ENCODE results near the gene USP36.
"Not testable (repeated sequence)": the region's sequence is repeated elsewhere in the genome, so short reads cannot be mapped to it uniquely, and the experiment has no call there.

Gene USP36

DNA sequence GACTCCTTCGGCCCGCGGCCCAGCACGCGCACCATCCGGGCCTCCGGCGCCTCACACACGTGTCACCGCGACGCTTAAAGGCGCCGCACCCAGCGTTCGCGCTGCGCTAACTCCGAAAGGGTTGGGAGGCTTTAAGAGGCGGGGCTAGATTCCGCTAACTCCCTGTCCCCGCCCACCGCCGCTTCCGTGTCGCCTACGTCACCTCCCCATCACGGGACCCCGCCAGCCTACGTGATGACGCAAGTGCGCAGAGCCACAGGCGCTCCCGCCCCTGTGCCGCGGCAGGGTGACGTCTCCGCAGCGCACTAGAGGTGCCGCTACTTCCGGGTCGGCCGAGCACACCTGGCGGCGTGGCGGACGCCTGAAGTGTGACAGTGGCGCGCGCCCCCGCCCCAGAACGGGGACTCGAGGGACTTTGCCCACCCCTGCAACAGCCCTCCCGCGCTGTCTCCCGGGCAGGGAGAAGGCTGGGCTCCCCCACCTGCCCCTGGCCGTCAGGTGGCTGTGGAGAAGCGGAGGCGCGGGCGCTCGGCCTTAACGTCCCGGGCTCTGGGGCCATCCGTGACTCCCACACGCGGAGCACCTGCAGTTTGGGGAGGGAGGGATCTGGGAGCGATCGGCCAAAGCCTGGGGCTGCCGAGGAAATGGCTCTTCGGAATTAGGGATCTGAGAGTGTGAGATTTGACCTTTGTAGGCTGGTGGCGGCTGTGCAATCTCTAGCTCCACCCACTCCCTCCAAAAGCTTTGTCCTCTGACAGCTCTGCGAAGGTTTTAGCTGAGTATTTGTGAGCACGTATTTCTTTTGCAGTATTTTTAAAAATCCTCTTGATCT lies at the start of gene USP36:
USP36 (minus strand) TSS at position 35 of the 832 bp plus-strand sequence. CDS start 4,451 bp downstream, outside the sequence.
- peak; percentile 98 for DNase-seq (ENCODE audit: low read depth)

DNA sequence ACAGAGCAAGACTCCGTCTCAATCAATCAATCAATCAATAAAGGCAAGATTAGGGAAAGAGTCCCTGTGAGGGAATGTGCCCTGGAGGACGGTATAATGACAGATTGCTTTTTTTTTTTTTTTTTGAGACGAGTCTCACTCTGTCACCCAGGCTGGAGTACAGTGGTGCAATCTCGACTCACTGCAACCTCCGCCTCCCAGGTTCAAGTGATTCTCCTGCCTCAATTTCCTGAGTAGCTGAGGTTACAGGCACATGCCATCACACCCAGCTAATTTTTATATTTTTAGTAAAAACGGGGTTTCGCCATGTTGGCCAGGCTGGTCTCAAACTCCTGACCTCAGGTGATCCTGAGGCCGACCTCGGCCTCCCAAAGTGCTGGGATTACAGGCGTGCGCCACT lies 49.5 kb upstream of the USP36 start:
- DNase-seq (ENCODE audit: low read depth), result not testable (repeated sequence)

DNA sequence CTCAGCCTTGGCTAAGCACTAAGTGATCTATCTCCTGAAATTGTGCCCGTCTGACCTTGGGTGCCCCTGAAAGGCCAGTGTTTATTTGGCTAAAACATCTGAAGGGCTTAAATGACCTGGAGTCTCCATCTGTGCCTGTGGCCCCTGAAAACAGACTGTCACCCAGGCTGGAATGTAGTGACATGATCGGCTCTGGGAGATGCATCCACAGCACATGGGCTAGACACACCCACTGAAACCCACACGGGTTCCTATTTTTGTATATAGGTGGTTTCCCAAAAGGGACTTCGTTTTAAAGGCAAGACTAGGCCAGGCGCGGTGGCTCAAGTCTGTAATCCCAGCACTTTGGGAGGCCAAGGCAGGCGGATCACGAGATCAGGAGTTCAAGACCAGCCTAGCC lies 48.9 kb upstream of the USP36 start:
- DNase-seq (ENCODE audit: low read depth), result no peak

GRCh38 chr17:78888941-78889518 lies 48.4 kb upstream of the USP36 start:
- DNase-seq (ENCODE audit: low read depth), result no peak

- no peak for DNase-seq (ENCODE audit: low read depth)
Observed at GRCh38 chr17:78886954-78887353, 46.3 kb upstream of the USP36 start.

DNA sequence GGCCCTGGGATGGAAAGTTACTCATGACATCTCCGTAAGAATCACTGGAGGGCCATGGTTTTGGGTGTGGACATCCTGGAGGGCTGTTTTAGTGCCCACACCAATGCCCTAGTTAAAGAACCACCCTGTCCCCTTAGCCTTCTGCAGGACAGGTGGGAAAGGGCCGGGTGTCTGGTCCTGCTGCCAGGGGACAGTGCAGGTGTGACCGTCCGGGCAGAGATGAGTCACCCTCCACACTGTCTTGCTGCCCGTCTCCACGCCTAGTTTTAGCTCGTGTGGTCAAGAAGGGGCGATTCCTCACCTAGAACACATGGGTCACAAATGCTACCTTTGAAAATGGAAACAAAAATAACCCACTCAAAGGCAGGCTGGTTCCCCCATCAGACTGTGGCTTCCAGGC lies 45.3 kb upstream of the USP36 start:
- DNase-seq (ENCODE audit: low read depth), result no peak

GRCh38 chr17:78884876-78885667 lies 44.5 kb upstream of the USP36 start:
- no peak for DNase-seq (ENCODE audit: low read depth)

DNA sequence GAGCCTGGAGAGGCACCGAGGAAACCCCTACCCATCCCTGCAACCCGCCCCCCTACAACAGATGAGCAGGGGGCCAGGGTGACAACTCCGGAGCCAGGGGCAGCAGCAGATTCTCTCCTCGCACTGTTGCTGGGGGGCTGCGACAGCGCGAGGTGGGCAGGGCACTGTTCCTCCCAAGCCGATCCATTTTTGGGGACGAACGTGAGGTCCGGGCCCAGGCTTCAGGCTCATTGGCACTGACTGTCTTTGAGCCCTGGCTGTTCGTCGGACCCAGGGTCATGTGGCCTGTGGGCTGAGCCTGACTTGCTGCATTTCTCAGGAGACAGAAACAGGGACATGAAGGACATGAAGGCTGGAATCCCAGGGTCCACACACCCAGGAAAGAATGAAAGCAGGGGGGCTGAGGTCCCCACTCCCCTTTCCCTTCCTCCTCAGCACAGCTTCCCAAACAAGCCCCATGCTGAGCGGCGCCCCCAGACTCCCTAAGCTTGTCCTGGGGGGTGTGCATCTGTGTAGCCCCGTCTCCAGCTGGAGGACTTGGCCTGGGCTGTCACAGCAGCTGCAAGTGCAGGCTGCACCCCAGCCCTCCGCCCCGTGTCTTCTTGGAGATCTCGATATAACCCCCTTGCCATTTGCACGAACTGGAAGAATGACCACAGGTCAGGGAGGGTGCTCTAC lies 43.7 kb upstream of the USP36 start:
- DNase-seq (ENCODE audit: low read depth), result peak; percentile 49

DNA sequence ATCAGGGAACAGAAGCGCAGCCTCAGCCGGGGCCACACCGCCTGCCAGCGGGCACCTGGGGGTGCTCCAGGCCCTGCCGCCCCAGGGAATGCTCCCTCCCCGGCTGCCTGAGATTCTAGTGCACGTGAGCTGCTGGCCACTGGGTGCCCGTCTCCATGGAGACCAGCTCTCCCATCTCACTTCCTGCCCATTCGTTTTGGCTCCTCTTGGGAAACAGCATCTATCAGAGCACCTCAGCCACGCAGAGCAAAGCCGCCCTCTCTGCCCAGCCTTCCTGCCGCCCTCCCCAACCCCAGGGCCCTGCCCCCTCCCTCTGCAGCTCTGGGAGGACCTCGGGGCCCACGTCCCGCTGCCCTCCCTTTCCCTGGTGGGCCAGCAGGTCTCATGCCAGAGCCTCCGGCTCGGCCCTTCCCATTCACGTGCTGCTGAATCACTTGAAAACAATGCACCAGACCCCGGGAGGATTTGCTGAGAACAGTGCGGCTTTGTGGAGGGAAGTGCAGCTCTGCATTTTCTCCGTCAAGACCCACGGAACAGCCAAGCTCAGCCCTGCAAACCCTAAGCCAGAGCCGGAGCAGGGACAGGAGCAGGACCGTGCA lies 43.0 kb upstream of the USP36 start:
- peak; percentile 98 for DNase-seq (ENCODE audit: low read depth)

DNA sequence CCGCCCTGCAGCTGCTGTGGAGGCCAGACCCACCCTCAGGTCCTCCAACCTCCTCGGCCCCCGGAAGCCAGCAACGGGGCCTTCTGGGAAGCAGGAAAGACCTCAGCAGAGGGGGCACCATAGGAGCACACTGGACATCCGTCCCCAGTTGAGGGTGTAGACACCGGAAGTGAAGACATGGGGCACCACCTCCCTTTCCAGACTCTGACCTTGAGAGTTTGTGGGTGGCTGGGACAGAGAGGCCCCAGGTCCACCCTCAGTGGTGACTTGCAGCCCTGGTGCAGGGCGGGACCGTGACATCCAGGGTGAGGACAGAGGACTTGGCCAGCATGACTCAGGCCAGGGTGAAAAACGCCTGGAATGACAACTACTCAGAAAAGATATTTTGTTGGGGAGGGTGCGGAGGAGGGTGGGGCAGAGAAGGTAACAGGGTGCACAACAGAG lies 42.5 kb upstream of the USP36 start:
- DNase-seq (ENCODE audit: low read depth), result peak; percentile 97

GRCh38 chr17:78882540-78883088 lies 42.0 kb upstream of the USP36 start:
- no peak for DNase-seq (ENCODE audit: low read depth)

DNA sequence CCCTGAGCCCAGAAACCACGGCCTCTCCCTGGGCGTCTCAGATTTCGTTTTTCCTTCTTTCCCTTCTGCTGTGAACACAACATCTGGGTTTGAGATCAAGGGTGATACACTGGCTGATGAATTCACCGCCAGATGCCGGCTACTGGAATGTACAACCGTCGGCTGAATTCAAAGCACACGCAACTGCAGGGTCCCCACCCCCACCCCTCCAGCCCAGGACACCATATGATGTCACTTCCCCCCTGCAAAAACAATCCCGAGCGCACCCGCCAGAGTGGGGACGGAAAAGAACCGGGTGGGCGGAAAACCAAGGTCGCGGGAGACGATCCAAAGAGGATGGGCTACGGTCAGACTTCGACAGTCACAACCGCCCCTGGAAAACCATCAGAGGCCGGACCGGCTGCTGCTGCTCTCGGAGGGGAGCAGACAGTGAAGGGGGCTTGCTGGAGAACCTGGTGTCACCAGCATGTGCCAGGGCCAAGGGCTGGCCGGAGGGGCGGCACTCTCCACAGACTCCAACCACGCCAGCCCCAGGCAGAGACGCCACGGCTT lies 39.1 kb upstream of the USP36 start:
- DNase-seq (ENCODE audit: low read depth), result peak; percentile 95

DNA sequence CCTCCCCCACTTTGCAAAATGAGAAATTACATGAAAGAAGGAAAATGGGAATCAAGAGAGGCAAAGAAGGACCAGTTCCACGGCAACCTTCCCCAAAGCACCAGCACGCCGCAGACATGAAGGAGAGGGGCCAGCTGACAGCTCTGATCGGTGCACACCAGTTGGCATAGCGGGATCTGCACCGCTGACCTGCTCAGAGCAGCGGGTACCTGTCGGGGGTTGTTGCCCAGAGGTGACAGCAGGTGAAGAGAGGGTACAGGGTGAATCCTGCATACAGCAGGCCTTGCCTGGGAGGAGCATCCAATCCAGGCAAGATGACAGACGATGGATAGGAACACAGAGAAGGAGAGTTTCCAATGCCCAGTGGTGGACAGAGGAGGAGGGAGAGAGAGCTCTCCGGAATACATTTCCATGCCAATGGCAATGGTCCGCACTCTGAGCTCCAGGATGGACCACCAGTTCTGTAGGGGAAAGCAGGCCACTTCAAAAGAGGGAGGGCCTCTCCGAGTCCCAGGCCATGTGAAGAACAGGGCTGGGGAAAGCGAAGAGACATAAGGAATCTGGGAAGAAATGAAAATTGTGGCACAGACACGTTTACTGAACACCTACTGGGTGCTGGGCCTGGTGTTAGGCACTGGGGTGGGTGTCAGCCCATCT lies 38.4 kb upstream of the USP36 start:
- DNase-seq (ENCODE audit: low read depth), result no peak

DNA sequence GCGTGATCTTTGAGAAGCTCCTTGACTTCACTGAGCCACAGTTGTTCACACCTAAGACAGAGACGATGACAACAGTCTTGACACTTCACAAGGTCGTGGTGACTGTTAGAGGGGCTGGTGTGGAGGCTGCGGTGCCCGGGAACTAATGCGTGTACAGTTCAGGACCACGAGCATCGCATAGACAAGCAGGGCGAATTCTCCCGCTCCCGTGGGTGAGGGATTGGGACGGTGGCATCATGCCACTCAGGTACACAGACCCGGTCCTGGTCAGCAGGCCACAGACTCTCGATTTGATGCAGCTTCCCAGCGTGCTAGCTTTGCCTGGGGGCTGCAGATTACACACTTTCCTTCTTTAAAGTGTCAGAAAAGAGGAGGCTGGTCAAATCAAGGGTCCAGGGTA lies 37.6 kb upstream of the USP36 start:
- no peak for DNase-seq (ENCODE audit: low read depth)

DNA sequence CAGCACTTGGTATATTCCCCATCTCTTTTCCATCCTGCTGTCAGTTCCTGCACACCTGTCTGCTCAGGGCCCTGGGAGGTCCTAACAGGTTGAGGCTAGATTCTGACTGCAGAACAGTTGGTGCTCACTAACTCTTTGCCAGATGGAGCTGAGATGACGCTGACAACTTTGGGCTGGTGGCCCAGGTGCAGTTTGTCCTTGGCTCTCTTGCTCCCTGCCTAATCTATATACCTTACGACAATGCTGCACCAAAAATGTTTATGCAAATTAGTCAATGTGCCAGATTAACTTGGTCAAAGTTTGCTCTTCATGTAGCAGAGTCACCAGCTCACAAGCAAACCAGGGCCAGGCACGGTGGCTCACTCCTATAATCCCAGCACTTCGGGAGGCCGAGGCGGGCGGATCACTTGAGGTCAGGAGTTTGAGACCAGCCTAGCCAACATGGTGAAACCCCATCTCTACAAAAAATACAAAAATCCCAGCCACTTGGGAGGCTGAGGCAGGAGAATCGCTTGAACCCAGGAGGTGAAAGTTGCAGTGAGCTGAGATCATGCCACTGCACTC lies 36.4 kb upstream of the USP36 start:
- DNase-seq (ENCODE audit: low read depth), result not testable (repeated sequence)

DNA sequence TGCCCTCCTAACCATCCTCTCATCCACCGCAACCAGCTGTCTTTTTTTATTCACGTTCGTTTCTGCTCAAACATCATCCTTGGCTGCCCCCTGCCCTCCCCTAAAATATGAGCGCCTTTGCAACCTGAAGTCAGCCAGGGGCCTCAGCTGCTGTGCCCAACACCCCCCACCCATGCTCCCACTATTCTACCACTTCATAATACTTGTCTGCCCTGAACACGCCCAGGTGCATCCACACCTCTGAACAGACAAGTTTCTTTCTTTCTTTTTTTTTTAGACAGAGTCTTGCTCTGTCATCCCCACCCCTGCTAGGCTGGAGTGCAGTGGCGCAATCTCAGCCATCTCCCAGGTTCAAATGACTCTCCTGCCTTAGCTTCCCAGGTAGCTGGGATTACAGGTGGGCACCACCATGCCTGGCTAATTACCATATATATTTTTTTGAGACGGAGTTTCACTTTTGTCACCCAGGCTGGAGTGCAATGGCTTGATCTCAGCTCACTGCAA lies 35.5 kb upstream of the USP36 start:
- no peak for DNase-seq (ENCODE audit: low read depth)

DNA sequence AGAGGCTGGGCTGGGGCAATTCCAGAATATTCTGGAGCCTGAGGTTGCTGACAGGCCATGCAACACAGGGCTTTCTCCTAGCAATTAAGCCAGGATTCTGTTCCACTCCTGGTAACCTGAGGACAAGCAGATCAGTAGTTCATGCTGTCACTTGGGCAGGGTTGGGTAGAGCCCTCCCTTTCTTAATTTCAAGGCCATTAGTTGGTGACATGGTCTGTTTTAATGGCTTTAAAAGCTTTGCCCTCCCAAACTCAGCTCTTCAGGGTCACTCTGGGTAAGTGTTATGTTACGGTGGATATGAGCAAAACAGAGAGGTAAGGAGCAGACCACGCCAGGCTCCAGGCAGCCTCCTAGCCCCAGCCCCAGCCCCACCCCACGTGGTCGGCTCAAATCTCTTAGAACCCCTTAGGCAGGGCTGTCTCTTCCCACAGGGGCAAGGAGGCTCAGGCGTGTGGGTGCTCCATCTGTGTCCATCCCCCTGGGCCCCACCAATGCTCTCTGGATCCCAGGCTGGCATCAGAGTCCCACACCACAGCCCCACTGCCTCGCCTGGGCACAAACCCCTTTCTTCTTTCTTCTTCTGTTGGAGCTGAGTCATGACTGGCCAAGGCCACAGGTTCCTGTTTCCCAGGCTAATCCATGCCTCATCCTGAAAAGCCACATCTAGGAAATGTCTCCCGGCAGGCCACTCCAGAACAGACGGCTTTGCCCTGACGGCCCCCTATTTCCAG lies 34.9 kb upstream of the USP36 start:
- DNase-seq (ENCODE audit: low read depth), result peak; percentile 67

GRCh38 chr17:78873519-78874340 lies 33.1 kb upstream of the USP36 start:
- DNase-seq (ENCODE audit: low read depth), result peak; percentile 70

Measured in EH (cell line).